Inflammatory macrophage treated with lipopolysaccharide for 1 hour (primary cell): ENCODE data around the gene ACER2.

Experiments used
- DNase-seq, 2 donors: peaks; one replicate each; pipeline ENCODE4 v3.0.0-alpha.2; 2020 to 2022

Gene ACER2

GRCh38 chr9:19490269-19490668 lies 81.5 kb downstream of the ACER2 start:
- no peak for DNase-seq

GRCh38 chr9:19490828-19491227 lies 82.0 kb downstream of the ACER2 start:
- DNase-seq: no peak

GRCh38 chr9:19492775-19493173 lies 84.0 kb downstream of the ACER2 start:
- DNase-seq: no peak

GRCh38 chr9:19493174-19493811 lies 84.5 kb downstream of the ACER2 start:
- DNase-seq: peak; percentile 68 to 69

GRCh38 chr9:19493876-19494275 lies 85.1 kb downstream of the ACER2 start:
- no peak for DNase-seq

- no peak for DNase-seq
Measured at GRCh38 chr9:19495186-19496028, 86.6 kb downstream of the ACER2 start.

- DNase-seq: peak in 1 of 2 donors; percentile 45
Measured at GRCh38 chr9:19496321-19497050, 87.7 kb downstream of the ACER2 start.

GRCh38 chr9:19497276-19497675 lies 88.5 kb downstream of the ACER2 start:
- no peak for DNase-seq

- DNase-seq: peak; percentile 21 to 79
Measured at GRCh38 chr9:19498015-19498414, 89.2 kb downstream of the ACER2 start.
